ENCODE data around the gene SEPTIN14. TPM values are rescaled to one million over a fixed set of nuclear protein-coding genes. Genes with fewer than 3 reads are reported as not detected.
"Not testable (repeated sequence)": the region's sequence is repeated elsewhere in the genome, so short reads cannot be mapped to it uniquely, and the experiment has no call there.

The SEPTIN14 gene
- polyA plus RNA-seq, 1 donor from 2014 or later: not detected

- Histone ChIP-seq H4K20me1 (ENCODE audit: insufficient read depth) (no peaks in the 10 kb centered on the region), H3K27me3 (ENCODE audit: insufficient read depth, low read depth, low read length) (no peaks in the 10 kb centered on the region), H3K4me2 (ENCODE audit: low read length) (no peak overlapping the region), H3K4me3 (ENCODE audit: low read length) (no peak overlapping the region), H3K9me3 (ENCODE audit: low read length) (no peaks in the 10 kb centered on the region), H3K27ac (ENCODE audit: low read length) (no peak overlapping the region), H3K36me3 (ENCODE audit: insufficient read depth, low read length) (no peaks in the 10 kb centered on the region), H3F3A (ENCODE audit: insufficient read depth, low read length, poor library complexity, severe bottlenecking) (no peaks in the 10 kb centered on the region), H3K79me2 (replicated peaks; ENCODE audit: insufficient read depth, low read length) (no peaks in the 10 kb centered on the region), H2AFZ (ENCODE audit: low read depth, low read length) (no peak overlapping the region), H3K9ac (ENCODE audit: low read length) (no peak overlapping the region), H3K9me2 (ENCODE audit: insufficient read depth, low read length) (no peaks in the 10 kb centered on the region)
- TF ChIP-seq REST (IDR thresholded peaks at IDR 0.05; ENCODE audit: borderline replicate concordance) (no peak), EZH2 (IDR thresholded peaks at IDR 0.05; ENCODE audit: borderline replicate concordance, insufficient read depth, low read length, poor library complexity, severe bottlenecking) (no peak), RAD21 (conservative IDR thresholded peaks at IDR 0.05) (no peak), EP300 (conservative IDR thresholded peaks at IDR 0.05; ENCODE audit: poor library complexity, severe bottlenecking) (no peak), MXI1 (conservative IDR thresholded peaks at IDR 0.05; ENCODE audit: poor library complexity, severe bottlenecking) (no peak), CTCF (IDR thresholded peaks at IDR 0.05; ENCODE audit: poor library complexity, severe bottlenecking) (no peak), POLR2AphosphoS5 (IDR thresholded peaks at IDR 0.05) (no peak), SMC3 (conservative IDR thresholded peaks at IDR 0.05; ENCODE audit: poor library complexity) (no peak), TAF1 (IDR thresholded peaks at IDR 0.05; ENCODE audit: low read depth) (no peak)
Measured at GRCh38 chr7:55818686-55819085, 43.9 kb downstream of the SEPTIN14 start.

GRCh38 chr7:55797260-55797659, 65.3 kb downstream of the SEPTIN14 start:
- not testable (repeated sequence) for H4K20me1 ChIP-seq (ENCODE audit: insufficient read depth); H2AFZ ChIP-seq (ENCODE audit: low read depth, low read length); H3K9me3 ChIP-seq (ENCODE audit: low read length); H3K79me2 ChIP-seq (replicated peaks; ENCODE audit: insufficient read depth, low read length); H3K4me3 ChIP-seq (ENCODE audit: low read length); H3K9ac ChIP-seq (ENCODE audit: low read length); H3K27ac ChIP-seq (ENCODE audit: low read length); H3K27me3 ChIP-seq (ENCODE audit: insufficient read depth, low read depth, low read length); H3K36me3 ChIP-seq (ENCODE audit: insufficient read depth, low read length); H3K9me2 ChIP-seq (ENCODE audit: insufficient read depth, low read length); H3K4me2 ChIP-seq (ENCODE audit: low read length); H3F3A ChIP-seq (ENCODE audit: insufficient read depth, low read length, poor library complexity, severe bottlenecking)

GRCh38 chr7:55794527-55794926, 68.0 kb downstream of the SEPTIN14 start:
- Histone ChIP-seq H3K27ac (ENCODE audit: low read length) (no peak overlapping the region), H3K4me2 (ENCODE audit: low read length) (no peak overlapping the region), H3F3A (ENCODE audit: insufficient read depth, low read length, poor library complexity, severe bottlenecking) (no peaks in the 10 kb centered on the region), H3K9me3 (ENCODE audit: low read length) (no peaks in the 10 kb centered on the region), H3K79me2 (replicated peaks; ENCODE audit: insufficient read depth, low read length) (no peaks in the 10 kb centered on the region), H2AFZ (ENCODE audit: low read depth, low read length) (no peak overlapping the region), H3K9ac (ENCODE audit: low read length) (no peak overlapping the region), H3K36me3 (ENCODE audit: insufficient read depth, low read length) (no peaks in the 10 kb centered on the region), H3K4me3 (ENCODE audit: low read length) (no peak overlapping the region), H3K9me2 (ENCODE audit: insufficient read depth, low read length) (no peaks in the 10 kb centered on the region), H4K20me1 (ENCODE audit: insufficient read depth) (no peaks in the 10 kb centered on the region), H3K27me3 (ENCODE audit: insufficient read depth, low read depth, low read length) (no peaks in the 10 kb centered on the region)
- no peak for TF ChIP-seq MXI1 (conservative IDR thresholded peaks at IDR 0.05; ENCODE audit: poor library complexity, severe bottlenecking)
- TF ChIP-seq REST (IDR thresholded peaks at IDR 0.05; ENCODE audit: borderline replicate concordance): no peak
- no peak for TF ChIP-seq CTCF (IDR thresholded peaks at IDR 0.05; ENCODE audit: poor library complexity, severe bottlenecking)
- no peak for TF ChIP-seq SMC3 (conservative IDR thresholded peaks at IDR 0.05; ENCODE audit: poor library complexity)
- no peak for TF ChIP-seq TAF1 (IDR thresholded peaks at IDR 0.05; ENCODE audit: low read depth)
- no peak for TF ChIP-seq POLR2AphosphoS5 (IDR thresholded peaks at IDR 0.05)
- TF ChIP-seq RAD21 (conservative IDR thresholded peaks at IDR 0.05): no peak
- TF ChIP-seq EP300 (conservative IDR thresholded peaks at IDR 0.05; ENCODE audit: poor library complexity, severe bottlenecking): no peak
- TF ChIP-seq EZH2 (IDR thresholded peaks at IDR 0.05; ENCODE audit: borderline replicate concordance, insufficient read depth, low read length, poor library complexity, severe bottlenecking): no peak
